K562 (cell line): ENCODE measurements around the gene SHROOM3. TPM values are rescaled to one million over a fixed set of nuclear protein-coding genes. Genes with fewer than 3 reads are reported as not detected.

Experiments
- ATAC-seq: fragments of 200-7000 bp; cut with Tn5 transposase; 3 replicates; pipeline ENCODE4 v1.9.1; 2020; ENCODE audit warnings: moderate library complexity
- BruUV-seq: library from RNA; stranded (reverse); fragments of 400-500 nt; replicated peaks from 2 replicates; lab custom pipeline; 2021; lab: Mats Ljungman, UMichigan
- CTCF ChIA-PET: fragments of 300-600 bp; formaldehyde crosslinking; extraction: SDS; loops from one replicate; lab custom pipeline; 2021; ENCODE audit warnings: low intra/inter-chr PET ratio; lab: Yijun Ruan, JAX
- POLR2A ChIA-PET: fragments of 300-600, 350-650 bp; sonication (Branson Sonifier 250); formaldehyde crosslinking; extraction: SDS; loops from one replicate; lab custom pipeline; 2021; ENCODE audit warnings: antibody characterized with exemption, inconsistent platforms; lab: Yijun Ruan, JAX
- DNase-seq, 4 experiments: peaks; one replicate each; pipeline versions ENCODE4 v3.0.0 to v3.0.0-alpha.2; 2011 to 2018; ENCODE audit warnings: low spot score in 3 of 4, mixed read lengths in 3 of 4; ENCODE audit errors: extremely low read depth in 1 of 4
- FAIRE-seq: peaks from 2 replicates; lab custom pipeline; 2011; peaks lifted over from hg19 to GRCh38; lab: Jason Lieb, UNC
- H2AFZ ChIP-seq: 2 replicates; pipeline ENCODE4 v1.6.0; 2011; ENCODE audit warnings: low read depth, low read length, control low read depth, inconsistent platforms
- H3K27ac ChIP-seq: fragments of 200-600 bp; 3 replicates; pipeline ENCODE4 v1.8.0; 2011; ENCODE audit warnings: low read depth, mild to moderate bottlenecking, control low read depth, inconsistent platforms, low read length, moderate library complexity, mixed read lengths; ENCODE audit errors: extremely low read depth
- H3K27me3 ChIP-seq, 2 experiments: fragments of 300-600 bp in 1 of 2; 2 replicates in 1 of 2; 3 replicates in 1 of 2; pipeline versions ENCODE4 v1.6.0 to v1.8.0; 2011; ENCODE audit warnings: inconsistent platforms in 2 of 2, low read length in 2 of 2, mild to moderate bottlenecking in 1 of 2, mixed read lengths in 1 of 2, moderate library complexity in 1 of 2; ENCODE audit not compliant: control insufficient read depth in 2 of 2, insufficient read depth in 2 of 2
- H3K36me3 ChIP-seq: fragments of 300-600 bp; 3 replicates; pipeline ENCODE4 v1.8.0; 2011; ENCODE audit warnings: mild to moderate bottlenecking, low read length, inconsistent platforms; ENCODE audit not compliant: control insufficient read depth, insufficient read depth
- H3K4me1 ChIP-seq, 2 experiments: fragments of 200-600 bp in 1 of 2; replicated peaks in 1 of 2; 2 replicates in 1 of 2; 3 replicates in 1 of 2; pipeline versions ENCODE4 v1.5.1 to v1.8.0; 2011; ENCODE audit warnings: inconsistent platforms in 2 of 2, low read length in 2 of 2, mild to moderate bottlenecking in 1 of 2, mixed read lengths in 1 of 2, moderate library complexity in 1 of 2; ENCODE audit not compliant: control insufficient read depth in 2 of 2, insufficient read depth in 2 of 2
- H3K4me2 ChIP-seq: 2 replicates; pipeline ENCODE4 v1.6.1; 2011; ENCODE audit warnings: low read length, control low read depth, inconsistent platforms, mixed read lengths; ENCODE audit not compliant: insufficient read depth
- H3K4me3 ChIP-seq: fragments of 200-600 bp; sonication (generic), shearing (Covaris generic); 2 replicates; pipeline ENCODE4 v1.5.1; 2016; ENCODE audit warnings: control low read depth, inconsistent platforms
- H3K79me2 ChIP-seq: fragments of 200-600 bp; 3 replicates; pipeline ENCODE4 v1.8.0; 2011; ENCODE audit warnings: low read length, inconsistent platforms; ENCODE audit not compliant: control insufficient read depth, insufficient read depth
- H3K9ac ChIP-seq, 2 experiments: 2 replicates each; pipeline versions ENCODE4 v1.6.0 to v1.6.1; 2011; ENCODE audit warnings: low read depth in 2 of 2, low read length in 2 of 2, control low read depth in 1 of 2, inconsistent platforms in 1 of 2, mild to moderate bottlenecking in 1 of 2, mixed read lengths in 1 of 2; ENCODE audit not compliant: insufficient read depth in 1 of 2
- H3K9me1 ChIP-seq: one replicate; pipeline ENCODE4 v1.6.0; 2011; ENCODE audit warnings: inconsistent platforms, mild to moderate bottlenecking, low read length, moderate library complexity; ENCODE audit not compliant: control insufficient read depth, insufficient read depth
- H3K9me3 ChIP-seq: replicated peaks from 2 replicates; pipeline ENCODE4 v1.5.1; 2011; ENCODE audit warnings: low read depth, low read length, inconsistent platforms; ENCODE audit not compliant: control insufficient read depth, insufficient read depth
- H4K20me1 ChIP-seq: replicated peaks from 2 replicates; pipeline ENCODE4 v1.6.1; 2011; ENCODE audit warnings: low read length, inconsistent platforms, mixed read lengths; ENCODE audit not compliant: control insufficient read depth, insufficient read depth
- ATF1 ChIP-seq, 2 experiments: fragments of 450-650 bp in 1 of 2; IDR thresholded peaks; 2 replicates each; pipeline ENCODE4 v1.6.1; 2016; ENCODE audit warnings: missing compliant biosample characterization in 1 of 2, missing genetic modification characterization in 1 of 2
- CC2D1A ChIP-seq: fragments of 450-650 bp; IDR thresholded peaks from 2 replicates; pipeline ENCODE4 v1.6.1; 2017; ENCODE audit warnings: mild to moderate bottlenecking
- DIDO1 ChIP-seq: fragments of 450-650 bp; IDR thresholded peaks from 2 replicates; pipeline ENCODE4 v1.6.1; 2016; ENCODE audit warnings: low read depth, missing biosample characterization, missing genetic modification characterization
- ELF2 ChIP-seq: fragments of 250-450 bp; sonication (Bioruptor Pico); IDR thresholded peaks from 2 replicates; pipeline ENCODE4 v1.5.0; 2021; ENCODE audit warnings: mild to moderate bottlenecking
- FOXA3 ChIP-seq, 2 experiments: fragments of 450-650 bp in 1 of 2; sonication (generic) in 1 of 2; formaldehyde crosslinking; IDR thresholded peaks in 1 of 2; conservative IDR thresholded peaks in 1 of 2; 2 replicates each; pipeline versions ENCODE4 v1.4.0 to v1.8.0; 2020 to 2022; ENCODE audit warnings: mild to moderate bottlenecking in 2 of 2, missing genetic modification reagents in 1 of 2
- FOXJ2 ChIP-seq: fragments of 200-800 bp; sonication (Bioruptor generic); IDR thresholded peaks from 2 replicates; pipeline ENCODE4 v1.6.1; 2016; ENCODE audit warnings: missing genetic modification characterization, missing compliant biosample characterization
- HDAC8 ChIP-seq: fragments of 450-650 bp; IDR thresholded peaks from 2 replicates; pipeline ENCODE4 v1.6.1; 2016; ENCODE audit warnings: mild to moderate bottlenecking, missing genetic modification characterization, moderate library complexity, missing compliant biosample characterization
- ID3 ChIP-seq, 2 experiments: fragments of 250-450 bp in 1 of 2; fragments of 450-650 bp in 1 of 2; sonication (Bioruptor Pico) in 1 of 2; IDR thresholded peaks; 2 replicates each; pipeline versions ENCODE4 v1.6.1 to v1.8.0; 2016 to 2021; ENCODE audit warnings: mild to moderate bottlenecking in 2 of 2, moderate library complexity in 2 of 2, missing compliant biosample characterization in 1 of 2, missing genetic modification characterization in 1 of 2
- KDM2B ChIP-seq: fragments of 250-450 bp; sonication (Bioruptor Pico); IDR thresholded peaks from 2 replicates; pipeline ENCODE4 v1.8.0; 2021; ENCODE audit warnings: mild to moderate bottlenecking, moderate library complexity
- MEIS2 ChIP-seq: fragments of 450-650 bp; IDR thresholded peaks from 2 replicates; pipeline ENCODE4 v1.6.1; 2014; ENCODE audit warnings: mild to moderate bottlenecking; ENCODE audit not compliant: partially characterized antibody
- NCOA1 ChIP-seq: fragments of 450-650 bp; IDR thresholded peaks from 2 replicates; pipeline ENCODE4 v1.6.1; 2016; ENCODE audit warnings: low read depth
- POLR3A ChIP-seq: IDR thresholded peaks from 2 replicates; pipeline ENCODE4 v1.6.1; 2011; ENCODE audit warnings: borderline replicate concordance, mild to moderate bottlenecking, moderate library complexity; ENCODE audit not compliant: insufficient read length, insufficient read depth; ENCODE audit errors: extremely low read depth
- RBBP5 ChIP-seq: fragments of 200-600 bp; sonication (generic); IDR thresholded peaks from 2 replicates; pipeline ENCODE4 v1.6.1; 2012; ENCODE audit warnings: borderline replicate concordance, mild to moderate bottlenecking, low read length, control low read depth, inconsistent platforms; ENCODE audit not compliant: insufficient read depth, poor library complexity, severe bottlenecking
- SNIP1 ChIP-seq: fragments of 450-650 bp; IDR thresholded peaks from 2 replicates; pipeline ENCODE4 v1.7.1; 2017; ENCODE audit warnings: low read depth, mild to moderate bottlenecking
- SRSF7 ChIP-seq: fragments of 200-400 bp; formaldehyde crosslinking; optimal IDR thresholded peaks from 2 replicates; pipeline ENCODE3; 2017; ENCODE audit warnings: mild to moderate bottlenecking, low read depth, low read length
- STAG1 ChIP-seq: sonication (generic); formaldehyde crosslinking; IDR thresholded peaks from 2 replicates; pipeline ENCODE4 v1.5.0; 2020; ENCODE audit warnings: missing genetic modification reagents, borderline replicate concordance
- U2AF1 ChIP-seq: fragments of 200-400 bp; formaldehyde crosslinking; optimal IDR thresholded peaks from 2 replicates; pipeline ENCODE3; 2017; ENCODE audit warnings: mild to moderate bottlenecking, low read depth, low read length, moderate library complexity
- ZFPM2 ChIP-seq: fragments of 250-450 bp; sonication (Bioruptor Pico); IDR thresholded peaks from 2 replicates; pipeline ENCODE4 v1.5.1; 2022; ENCODE audit warnings: mild to moderate bottlenecking
- ZNF586 ChIP-seq: fragments of 450-650 bp; formaldehyde crosslinking; conservative IDR thresholded peaks from 2 replicates; pipeline ENCODE4 v1.4.0; 2020; ENCODE audit warnings: mild to moderate bottlenecking, moderate library complexity
- WGBS: fragments of 100-300 bp; shearing (Covaris generic); methylation state at CpG from one replicate; pipeline ENCODE4 v1.1.6; 2016; ENCODE audit warnings: low coverage, mixed read lengths; ENCODE audit not compliant: insufficient coverage; ENCODE audit errors: missing lambda C conversion rate; 5-methylcytosine and 5-hydroxymethylcytosine counted together
- in situ Hi-C: fragments of 300-500 bp; cut with MboI; formaldehyde crosslinking; loops from 4 replicates; pipeline ENCODE4 v1.15.0; 2018; ENCODE audit warnings: inconsistent platforms, mixed read lengths
- intact Hi-C: fragments of 100-400 bp; cut with micrococcal nuclease; formaldehyde crosslinking; loops from 2 replicates; pipeline ENCODE4 v1.14.2; 2022
- polyA plus RNA-seq, 8 experiments: library from polyadenylated mRNA; depleted of rRNA in 4 of 8; stranded (reverse) in 5 of 8; unstranded in 3 of 8; fragments of >200 nt; fragmentation: Nextera tagmentation in 2 of 8; fragmentation: Illumina TruSeq in 1 of 8; extraction: Ambion mirVana in 2 of 8; extraction: Trizol in 1 of 8; gene quantifications; 2 replicates each; pipeline versions ENCODE4 v1.2.1 to v1.2.3, GENCODE V29; 2011 to 2014; ENCODE audit warnings: inconsistent platforms in 1 of 8, missing spikeins in 1 of 8
- total RNA-seq, 7 experiments: library from RNA; depleted of rRNA in 6 of 7; stranded (reverse); fragments of >200 nt in 6 of 7; fragmentation: Illumina TruSeq in 2 of 7; extraction: Trizol in 2 of 7; gene quantifications; 2 replicates each; pipeline versions ENCODE4 v1.2.1 to v1.2.3, GENCODE V29; 2011 to 2021; ENCODE audit warnings: low replicate concordance in 1 of 7

The SHROOM3 gene
- total and polyA plus RNA-seq, 9 of the 15 experiments (the other 6 are each of a cell fraction or from before 2014, with no cell fraction given): 0.01 to 0.07 TPM; not detected in 7

- CTCF ChIA-PET: interaction anchor here (0.6 kb wide), 1 partner anchor 47 kb away, joined by 3 read pairs; no protein-coding TSS in a partner anchor
Measured at GRCh38 chr4:76745240-76745639, 310.2 kb downstream of the SHROOM3 start.

More at GRCh38 chr4:76745240-76745639, 310.2 kb downstream of the SHROOM3 start:
- WGBS: 0% methylated on average over 1 of the region's 1 CpG
- Histone ChIP-seq H3K4me1 (peaks cover 0 to 14% of the 10 kb centered on the region in 2 experiments; a peak in 1 of 5 replicates), H3K4me2 (no peak overlapping the region), H3K27me3 (peaks cover 17 to 23% of the 10 kb centered on the region in 2 experiments; a peak in 4 of 5 replicates), H3K9me1 (no peaks in the 10 kb centered on the region), H3K9ac (no peak overlapping the region)
- DNase-seq: no peak
- no peak for TF ChIP-seq MEIS2
- no peak for TF ChIP-seq SNIP1
- no peak for TF ChIP-seq SRSF7
- TF ChIP-seq RBBP5: no peak
- no peak for TF ChIP-seq STAG1 (CRISPR knock-in tag)
- TF ChIP-seq ZNF586 (CRISPR knock-in tag): no peak
- no peak for TF ChIP-seq NCOA1
- no peak for TF ChIP-seq DIDO1
- TF ChIP-seq CC2D1A: no peak
- no peak for TF ChIP-seq ZFPM2 (CRISPR knock-in tag)
- no peak for TF ChIP-seq ID3 (CRISPR knock-in tag; IDR thresholded peaks at IDR 0.05)
- TF ChIP-seq ID3 (tag; IDR thresholded peaks at IDR 0.05): no peak
- TF ChIP-seq FOXA3 (CRISPR knock-in tag; conservative IDR thresholded peaks at IDR 0.05 in 1 of 2, IDR thresholded peaks at IDR 0.05 in 1 of 2): no peak
- TF ChIP-seq KDM2B (CRISPR knock-in tag): no peak
- no peak for TF ChIP-seq HDAC8
- TF ChIP-seq U2AF1: no peak
- no peak for TF ChIP-seq ELF2 (CRISPR knock-in tag)
- no peak for TF ChIP-seq FOXJ2 (tag)
- TF ChIP-seq POLR3A: no peak
- no peak for TF ChIP-seq ATF1 (CRISPR knock-in tag; IDR thresholded peaks at IDR 0.05)
- no peak for TF ChIP-seq ATF1 (tag; IDR thresholded peaks at IDR 0.05)
- TF ChIP-seq, all 486 proteins: peak for 0
- intact Hi-C loops: no loop called here
- Histone ChIP-seq H3K27ac (no peak overlapping the region), H4K20me1 (no peaks in the 10 kb centered on the region), H3K36me3 (no peaks in the 10 kb centered on the region), H2AFZ (no peak overlapping the region), H3K9me3 (no peaks in the 10 kb centered on the region), H3K4me3 (no peak overlapping the region), H3K79me2 (no peaks in the 10 kb centered on the region)
- FAIRE-seq (no peak), ATAC-seq (no peak)
- no TSS peak for BruUV-seq
- in situ Hi-C loops: loop anchor here (5.0 kb wide), 1 partner anchor 233 kb away; no protein-coding TSS in a partner anchor
- POLR2A ChIA-PET: interaction anchor here (0.8 kb wide), 1 partner anchor 31 kb away, joined by 3 read pairs; no protein-coding TSS in a partner anchor
